AG20443 (cell line): ENCODE data around the gene S1PR5.
"Not testable (repeated sequence)": the region's sequence is repeated elsewhere in the genome, so short reads cannot be mapped to it uniquely, and the experiment has no call there.

Source experiments
- DNase-seq: peaks from one replicate; pipeline ENCODE4 v3.0.0; 2012; ENCODE audit warnings: low spot score, mixed read lengths

S1PR5 gene

GRCh38 chr19:10544242-10544752 is 27.1 kb upstream of the S1PR5 start:
- DNase-seq: peak; percentile 29

DNA sequence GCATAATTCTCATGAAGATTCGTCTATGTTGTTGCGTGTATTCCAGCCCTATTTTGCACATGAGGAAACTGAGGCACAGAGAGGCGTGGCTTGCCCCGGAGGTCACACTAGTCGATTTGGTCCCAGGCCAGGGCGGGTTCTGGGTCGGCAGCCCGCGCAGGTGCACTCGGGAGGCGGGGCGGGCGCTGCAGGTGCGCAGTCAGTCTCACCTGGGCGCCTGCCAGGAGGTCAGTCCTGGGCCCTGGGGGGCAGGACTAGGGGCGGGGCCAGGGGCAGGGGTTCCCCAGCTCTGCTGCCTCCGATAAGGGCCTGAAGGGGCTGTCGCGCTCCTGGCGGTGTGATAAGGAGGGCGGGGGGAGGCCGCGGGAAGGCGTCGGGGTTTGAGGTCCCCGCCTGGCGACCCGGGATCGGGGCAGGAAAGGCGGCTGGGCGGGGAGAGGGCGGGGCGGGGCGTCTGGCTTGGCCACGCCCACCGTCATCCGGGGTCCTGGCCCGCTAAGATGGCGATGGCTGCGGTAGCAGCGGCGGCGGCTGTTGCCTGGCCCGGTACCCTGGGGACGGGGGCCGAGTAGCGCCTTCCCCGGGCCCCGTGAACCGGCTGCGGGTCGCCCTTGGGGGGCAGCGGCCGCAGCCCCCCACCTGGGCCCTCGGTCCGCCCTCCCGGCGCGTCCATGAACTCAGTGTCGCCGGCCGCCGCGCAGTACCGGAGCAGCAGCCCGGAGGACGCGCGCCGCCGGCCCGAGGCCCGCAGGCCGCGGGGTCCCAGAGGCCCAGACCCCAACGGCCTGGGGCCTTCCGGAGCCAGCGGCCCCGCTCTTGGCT is 26.4 kb upstream of the S1PR5 start, which contains the start of gene ATG4D:
TSS of gene ATG4D (plus strand) at position 485 of the 822 bp plus-strand sequence. CDS start at position 672, 187 bp downstream.
- DNase-seq: peak; percentile 99

DNA sequence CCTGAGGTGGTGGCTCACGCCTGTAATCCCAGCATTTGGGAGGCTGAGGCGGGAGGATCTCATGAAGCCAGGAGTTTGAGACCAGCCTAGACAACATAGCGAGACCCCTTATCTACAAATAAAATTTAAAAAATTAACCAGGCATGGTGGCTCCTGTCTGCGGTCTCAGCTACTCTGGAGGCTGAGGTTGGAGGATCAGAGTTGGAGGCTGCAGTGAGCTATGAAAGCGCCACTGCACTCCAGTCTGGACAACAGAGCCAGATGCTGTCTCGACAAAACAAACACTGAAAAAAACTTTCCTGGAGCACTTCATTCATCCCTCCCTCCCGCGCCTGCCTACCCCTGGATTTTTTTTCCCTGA is 25.8 kb upstream of the S1PR5 start:
- DNase-seq: no peak

- not testable (repeated sequence) for DNase-seq
Measured at GRCh38 chr19:10539016-10539415, 21.8 kb upstream of the S1PR5 start.

GRCh38 chr19:10538204-10538983 is 21.1 kb upstream of the S1PR5 start:
- no peak for DNase-seq

GRCh38 chr19:10537668-10538067 is 20.4 kb upstream of the S1PR5 start:
- DNase-seq: no peak

DNA sequence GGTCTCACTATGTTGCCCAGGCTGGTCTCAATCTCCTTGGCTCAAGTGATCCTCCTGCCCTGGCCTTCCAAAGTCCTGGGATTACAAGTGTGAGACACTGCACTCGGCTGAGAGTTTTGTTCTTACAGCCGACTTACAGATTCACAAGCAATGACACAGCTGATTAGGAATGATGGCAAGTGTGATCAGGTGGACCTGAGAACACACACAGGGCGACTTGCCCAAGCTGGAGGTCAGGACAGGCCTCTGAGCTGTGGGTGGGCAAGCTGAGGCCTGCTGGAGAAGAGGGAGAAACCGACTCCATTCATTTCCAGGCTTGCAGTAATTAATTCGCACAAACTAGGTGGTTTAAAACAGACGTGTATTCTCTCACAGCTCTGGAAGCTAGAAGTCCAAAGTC is 18.4 kb upstream of the S1PR5 start:
- peak; percentile 8 for DNase-seq

- peak; percentile 84 for DNase-seq
Measured at GRCh38 chr19:10533646-10534386, 16.6 kb upstream of the S1PR5 start.

GRCh38 chr19:10532457-10532856 is 15.2 kb upstream of the S1PR5 start:
- DNase-seq: no peak

DNA sequence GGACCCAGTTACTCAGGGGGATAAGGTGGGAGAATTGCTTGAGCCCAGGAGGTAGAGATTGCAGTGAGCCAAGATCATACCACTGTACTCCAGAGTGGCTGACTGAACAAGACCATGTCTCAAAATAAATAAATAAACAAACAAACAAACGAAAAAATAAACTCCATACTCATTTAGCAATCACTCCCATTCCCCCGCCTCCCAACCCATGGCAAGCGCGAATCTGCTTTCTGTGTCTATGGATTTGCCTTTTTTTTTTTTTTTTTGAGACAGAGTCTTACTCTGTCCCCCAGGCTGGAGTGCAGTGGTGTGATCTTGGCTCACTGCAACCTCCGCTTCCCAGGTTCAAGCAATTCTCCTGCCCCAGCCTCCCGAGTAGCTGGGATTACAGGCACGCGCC is 9.6 kb upstream of the S1PR5 start:
- DNase-seq: not testable (repeated sequence)

DNA sequence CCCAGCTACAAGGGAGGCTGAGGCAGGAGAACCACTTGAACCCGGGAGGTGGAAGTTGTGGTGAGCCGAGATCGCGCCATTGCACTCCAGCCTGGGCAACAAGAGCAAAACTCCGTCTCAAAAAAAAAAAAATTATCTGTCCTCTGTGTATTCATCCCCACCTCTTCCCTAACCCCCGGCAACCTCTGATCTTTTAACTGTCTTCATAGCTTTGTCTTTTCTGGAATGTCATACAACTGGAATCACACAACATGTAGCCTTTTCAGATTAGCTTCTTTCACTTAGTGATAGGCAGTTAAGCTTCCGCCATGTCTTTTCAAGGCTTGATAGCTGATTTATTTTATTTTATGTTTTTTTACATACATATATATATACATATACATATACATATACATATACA is 8.4 kb upstream of the S1PR5 start:
- DNase-seq: no peak

- no peak for DNase-seq
Measured at GRCh38 chr19:10523135-10523636, 5.9 kb upstream of the S1PR5 start.

GRCh38 chr19:10521461-10522171 is 4.4 kb upstream of the S1PR5 start:
- DNase-seq: no peak

DNA sequence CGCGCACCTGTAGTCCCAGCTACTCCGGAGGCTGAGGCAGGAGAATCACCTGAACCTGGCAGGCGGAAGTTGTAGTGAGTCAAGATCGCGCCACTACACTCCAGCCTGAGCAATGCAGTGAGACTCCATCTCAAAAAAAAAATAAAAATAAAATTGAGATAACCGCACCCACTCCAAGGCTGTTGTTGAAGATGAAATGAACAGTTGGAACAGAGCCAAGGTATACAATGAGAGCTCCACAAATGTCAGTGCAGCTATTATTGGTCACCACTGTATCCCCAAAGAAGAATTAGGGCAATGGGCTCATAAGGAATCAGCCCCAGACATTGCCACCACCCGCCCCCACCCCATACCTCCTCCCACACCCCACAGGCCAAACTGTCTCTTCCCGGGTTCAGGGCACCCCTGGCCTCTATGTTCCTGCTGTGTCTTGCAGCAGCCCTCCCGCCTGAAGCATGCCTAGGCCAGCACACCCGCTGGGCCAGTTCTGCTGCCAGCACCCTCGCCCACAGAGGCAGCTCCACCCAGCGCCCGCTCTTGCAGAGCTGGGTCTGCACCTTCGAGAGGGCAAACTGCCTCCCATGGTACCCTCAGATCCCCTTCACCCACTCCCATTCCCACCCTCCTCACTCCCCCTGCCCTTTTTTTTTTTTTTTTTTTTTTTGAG is 3.5 kb upstream of the S1PR5 start:
- DNase-seq: no peak

DNA sequence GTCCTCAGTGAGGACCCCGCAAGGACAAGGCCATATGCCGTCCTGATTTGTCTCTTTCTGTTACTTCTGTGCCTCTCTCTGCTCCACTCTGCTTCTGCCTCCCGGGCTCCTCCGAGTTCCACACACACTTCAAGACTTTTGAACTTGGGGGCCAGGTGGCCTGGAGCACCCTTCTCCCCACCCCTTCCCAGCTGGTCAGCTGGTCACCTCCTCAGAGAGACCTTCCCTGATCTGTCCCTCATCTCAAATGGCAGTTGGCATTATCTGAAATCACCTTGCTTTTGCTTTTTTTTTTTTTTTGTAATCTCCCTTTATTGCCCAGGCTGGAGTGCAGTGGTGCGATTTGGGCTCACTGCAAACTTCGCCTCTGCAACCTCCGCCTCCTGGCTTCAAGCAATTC is 2.2 kb upstream of the S1PR5 start:
- DNase-seq: no peak

GRCh38 chr19:10518444-10519361 is 1.5 kb upstream of the S1PR5 start:
- no peak for DNase-seq

DNA sequence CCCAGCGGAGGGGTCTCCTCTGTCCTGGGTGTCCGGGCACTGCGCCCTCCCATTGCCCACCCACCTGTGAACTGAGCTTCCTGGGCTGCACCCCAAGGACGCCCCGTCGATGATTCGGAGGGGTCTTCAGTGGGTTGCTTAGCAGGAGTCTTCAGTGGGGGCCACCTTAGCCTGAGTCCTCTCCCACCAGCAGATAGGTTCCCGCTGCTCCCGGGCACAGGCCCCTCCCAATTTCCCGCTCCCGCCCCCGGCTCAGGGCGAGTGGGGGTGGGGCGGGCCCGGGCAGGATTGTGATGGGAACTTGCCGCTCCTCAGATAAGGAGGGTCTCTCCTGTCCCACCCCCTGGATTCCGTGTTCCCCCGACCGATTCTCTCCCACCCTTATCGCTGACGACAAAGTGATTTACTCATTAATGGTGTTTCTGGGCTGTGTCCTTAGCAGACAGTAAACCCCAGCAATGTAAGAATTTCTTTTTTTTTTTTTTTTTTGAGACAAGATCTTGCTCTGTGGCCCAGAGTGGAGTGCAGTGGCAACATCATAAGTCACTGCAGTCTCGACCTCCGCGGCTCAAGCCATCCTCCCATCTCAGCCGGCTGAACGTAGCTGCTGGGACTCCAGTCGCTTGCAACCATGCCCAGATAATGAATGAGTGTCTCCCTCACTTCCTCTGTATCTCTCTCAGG is 655 bp upstream of the S1PR5 start:
- peak; percentile 63 for DNase-seq

DNA sequence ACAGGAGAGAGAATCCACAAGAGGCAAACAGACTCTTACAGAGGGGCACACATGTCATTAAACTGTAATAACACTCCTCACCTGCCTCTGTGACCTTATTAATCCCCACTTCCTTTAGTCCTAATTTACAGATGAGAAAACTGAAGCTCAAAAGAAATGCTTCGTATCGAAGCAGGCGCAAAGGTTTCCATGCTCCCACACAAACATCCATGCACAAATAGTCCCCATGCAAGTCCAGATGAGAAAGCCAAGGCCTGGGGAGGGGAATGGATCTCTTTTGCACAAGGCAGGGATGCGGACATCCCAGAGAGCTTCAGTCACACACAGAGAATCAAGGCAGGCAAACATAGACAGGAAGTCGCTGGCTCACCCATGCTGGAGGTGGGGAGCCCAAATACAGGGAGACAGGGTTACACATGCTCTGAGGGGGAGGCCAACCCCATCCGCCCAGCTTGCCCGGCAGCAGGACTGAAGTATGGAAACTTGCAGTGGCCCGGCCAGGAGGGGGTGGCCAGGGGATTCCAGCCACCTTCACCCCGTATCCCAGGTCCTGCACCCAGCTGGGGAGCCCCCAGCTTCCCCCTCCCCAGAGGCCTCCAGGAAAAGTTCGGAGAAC is 468 bp downstream of the S1PR5 start:
- DNase-seq: peak; percentile 37

DNA sequence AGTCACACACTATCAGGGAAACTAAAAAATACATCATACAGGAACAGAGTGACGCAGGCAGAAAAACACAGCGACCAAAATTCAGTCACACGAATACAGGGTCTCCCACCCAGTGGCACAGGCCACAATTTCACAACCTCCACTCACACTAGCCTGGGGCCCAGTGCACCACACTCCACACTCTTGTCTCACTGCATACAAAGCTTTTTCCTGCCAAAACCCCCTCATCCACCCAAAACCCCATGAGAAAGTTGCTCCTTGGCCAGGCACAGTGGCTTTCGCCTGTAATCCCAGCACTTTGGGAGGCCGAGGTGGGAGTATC is 1.2 kb downstream of the S1PR5 start:
- no peak for DNase-seq
